Endothelial cell of coronary artery (primary cell): ENCODE data around the gene TBX10. TPM values are rescaled to one million over a fixed set of nuclear protein-coding genes. Genes with fewer than 3 reads are reported as not detected.

Experiments used
- total RNA-seq: library from RNA; depleted of rRNA; stranded (reverse); fragments of >200 nt; gene quantifications from 2 replicates; pipeline ENCODE4 v1.2.3, GENCODE V29; 2014

Gene TBX10
- total RNA-seq: not detected in 2 replicates

GRCh38 chr11:67639438-67639859 lies at the start of gene TBX10:
TSS of gene TBX10 (minus strand) at chr11:67639763. CDS start at chr11:67639472, 291 bp downstream.

GRCh38 chr11:67674442-67674871 lies 34.9 kb upstream of the TBX10 start, which contains the start of gene ALDH3B2:
TSS of gene ALDH3B2 (minus strand) at chr11:67674623. CDS start at chr11:67666935, 7,688 bp downstream.

GRCh38 chr11:67629386-67630227 lies 10.0 kb downstream of the TBX10 start, which contains the start of gene NUDT8:
TSS of gene NUDT8 (minus strand) at chr11:67629937. CDS start at chr11:67629911, 26 bp downstream.

GRCh38 chr11:67606492-67607295 lies 32.9 kb downstream of the TBX10 start, which contains the start of gene NDUFV1:
TSS of gene NDUFV1 (plus strand) at chr11:67606936. CDS start at chr11:67607005, 69 bp downstream.

GRCh38 chr11:67583247-67584204 lies 56.0 kb downstream of the TBX10 start, which contains the start of gene GSTP1:
TSS of gene GSTP1 (plus strand) at chr11:67583812. CDS start at chr11:67583844, 32 bp downstream.

Other genes with a start within 250 kb of the TBX10 start
- 3.2 and 5.5 TPM in 2 replicates for gene RAD9A, start 247.8 kb downstream of the TBX10 start, total RNA-seq
- 183 and 226 TPM in 2 replicates for gene PPP1CA, start 237.9 kb downstream of the TBX10 start, total RNA-seq
- under 0.01 and 0.09 TPM in 2 replicates for gene TBC1D10C, start 235.7 kb downstream of the TBX10 start, total RNA-seq
- under 0.01 and 0.09 TPM in 2 replicates for gene CARNS1, start 224.1 kb downstream of the TBX10 start, total RNA-seq
- 29.7 and 32.5 TPM in 2 replicates for gene RPS6KB2, start 211.3 kb downstream of the TBX10 start, total RNA-seq
- gene PTPRCAP, start 202.1 kb downstream of the TBX10 start, total RNA-seq: 0.18 and 0.85 TPM in 2 replicates
- gene CORO1B, start 196.3 kb downstream of the TBX10 start, total RNA-seq: 133 and 168 TPM in 2 replicates
- gene GPR152, start 187.0 kb downstream of the TBX10 start, total RNA-seq: not detected in 2 replicates
- gene CABP4, start 184.4 kb downstream of the TBX10 start, total RNA-seq: 0.45 and 1.1 TPM in 2 replicates
- gene TMEM134, start 170.5 kb downstream of the TBX10 start, total RNA-seq: 9.7 and 22.0 TPM in 2 replicates
- gene AIP, start 156.7 kb downstream of the TBX10 start, total RNA-seq: 86.3 and 135 TPM in 2 replicates
- gene PITPNM1, start 134.4 kb downstream of the TBX10 start, total RNA-seq: 11.2 and 24.2 TPM in 2 replicates
- 12.7 and 13.1 TPM in 2 replicates for gene CDK2AP2, start 131.6 kb downstream of the TBX10 start, total RNA-seq
- gene CABP2, start 116.3 kb downstream of the TBX10 start, total RNA-seq: not detected in 2 replicates
- 850 and 1,023 TPM in 2 replicates for gene GSTP1, start 56.0 kb downstream of the TBX10 start, total RNA-seq
- gene NDUFV1, start 32.8 kb downstream of the TBX10 start, total RNA-seq: 192 and 205 TPM in 2 replicates
- gene NUDT8, start 9.8 kb downstream of the TBX10 start, total RNA-seq: 2.4 and 6.2 TPM in 2 replicates
- gene ACY3, start 11.0 kb upstream of the TBX10 start, total RNA-seq: not detected in 2 replicates
- not detected in 2 replicates for gene ALDH3B2, start 34.9 kb upstream of the TBX10 start, total RNA-seq